Mesodermal cell (in vitro differentiated cells): Measurements from ENCODE around the gene PRDX1. TPM values are rescaled to one million over a fixed set of nuclear protein-coding genes. Genes with fewer than 3 reads are reported as not detected.

ENCODE experiments used
- H3K27ac ChIP-seq: 2 replicates; pipeline ENCODE4 v1.7.0; 2013; ENCODE audit warnings: mild to moderate bottlenecking, low read depth, low read length, moderate library complexity; ENCODE audit not compliant: severe bottlenecking
- H3K36me3 ChIP-seq: 2 replicates; pipeline ENCODE4 v1.7.1; 2013; ENCODE audit warnings: mild to moderate bottlenecking, low read length, moderate library complexity; ENCODE audit not compliant: control insufficient read depth, insufficient read depth
- H3K4me1 ChIP-seq: one replicate; pipeline ENCODE4 v1.7.1; 2013; ENCODE audit warnings: mild to moderate bottlenecking, low read length; ENCODE audit not compliant: insufficient read depth, control insufficient read depth, poor library complexity, severe bottlenecking
- H3K4me3 ChIP-seq: 2 replicates; pipeline ENCODE4 v1.7.0; 2013; ENCODE audit warnings: low read length, control low read depth, mild to moderate bottlenecking; ENCODE audit not compliant: insufficient read depth, poor library complexity, severe bottlenecking; ENCODE audit errors: extremely low read depth
- H3K9me3 ChIP-seq: 2 replicates; pipeline ENCODE4 v1.7.1; 2013; ENCODE audit warnings: mild to moderate bottlenecking, low read length, moderate library complexity; ENCODE audit not compliant: control insufficient read depth
- WGBS, 2 experiments: methylation state at CpG; one replicate each; pipeline ENCODE4 v1.1.5; 2013; ENCODE audit warnings: missing lambda C conversion rate in 2 of 2; ENCODE audit not compliant: insufficient coverage in 2 of 2; 5-methylcytosine and 5-hydroxymethylcytosine counted together
- polyA plus RNA-seq, 2 experiments: library from polyadenylated mRNA; stranded (reverse); fragments of 50-300 nt; gene quantifications; one replicate each; pipeline ENCODE4 v1.2.3, GENCODE V29; 2013

PRDX1 gene
- 773 TPM for polyA plus RNA-seq (2013, experiment 1 of 2)
- polyA plus RNA-seq (2013, experiment 2 of 2), result 711 TPM

- H3K9me3 ChIP-seq, result no peaks in the 10 kb centered on the region
- peaks cover 21% of the 10 kb centered on the region for H3K4me1 ChIP-seq
- peak within 1 kb of the TSS; percentile 100 for H3K4me3 ChIP-seq
- peaks cover 27% of the 10 kb centered on the region for H3K36me3 ChIP-seq
- H3K27ac ChIP-seq, result peak within 1 kb of the TSS; percentile 98
- WGBS, 2 experiments, result 3% methylated on average over 40 to 41 of the region's 72 CpGs
Observed at GRCh38 chr1:45521413-45522323, at the start of gene PRDX1. TSS of gene PRDX1 (minus strand) at chr1:45521884. CDS start at chr1:45519043, 2,841 bp downstream.

- no peaks in the 10 kb centered on the region for H3K9me3 ChIP-seq
- H3K4me3 ChIP-seq, result no peak overlapping the region
- 85 to 100% methylated on average over 3 of the region's 4 CpGs for WGBS, 2 experiments
- H3K36me3 ChIP-seq, result peaks cover 48% of the 10 kb centered on the region
- no peak overlapping the region for H3K27ac ChIP-seq
- no peaks in the 10 kb centered on the region for H3K4me1 ChIP-seq
Observed at GRCh38 chr1:45570631-45571030, 48.9 kb upstream of the PRDX1 start.

GRCh38 chr1:45569962-45570581, 48.4 kb upstream of the PRDX1 start:
- Histone ChIP-seq H3K4me3 (no peak overlapping the region), H3K27ac (no peak overlapping the region), H3K36me3 (peaks cover 50% of the 10 kb centered on the region), H3K9me3 (no peaks in the 10 kb centered on the region), H3K4me1 (no peaks in the 10 kb centered on the region)
- WGBS, 2 experiments, result 33 to 39% methylated on average over 7 of the region's 8 CpGs

GRCh38 chr1:45569571-45569961, 47.9 kb upstream of the PRDX1 start:
- Histone ChIP-seq H3K4me3 (no peak overlapping the region), H3K36me3 (peaks cover 51% of the 10 kb centered on the region), H3K27ac (no peak overlapping the region), H3K9me3 (no peaks in the 10 kb centered on the region), H3K4me1 (no peaks in the 10 kb centered on the region)
- WGBS, 2 experiments, result 98 to 100% methylated on average over 3 of the region's 4 CpGs

- WGBS, 2 experiments, result 90 to 95% methylated on average over 4 of the region's 4 CpGs
Observed at GRCh38 chr1:45568421-45568820, 46.7 kb upstream of the PRDX1 start.

GRCh38 chr1:45567911-45568310, 46.2 kb upstream of the PRDX1 start:
- no peak overlapping the region for H3K27ac ChIP-seq
- no peaks in the 10 kb centered on the region for H3K9me3 ChIP-seq
- H3K4me1 ChIP-seq, result no peaks in the 10 kb centered on the region
- WGBS, 2 experiments, result 90 to 93% methylated on average over 5 to 7 of the region's 7 CpGs
- peaks cover 66% of the 10 kb centered on the region for H3K36me3 ChIP-seq
- no peak overlapping the region for H3K4me3 ChIP-seq

More at GRCh38 chr1:45568421-45568820, 46.7 kb upstream of the PRDX1 start:
- Histone ChIP-seq H3K36me3 (peaks cover 61% of the 10 kb centered on the region), H3K9me3 (no peaks in the 10 kb centered on the region), H3K4me1 (no peaks in the 10 kb centered on the region), H3K4me3 (no peak overlapping the region), H3K27ac (no peak overlapping the region)

GRCh38 chr1:45566722-45567121, 45.0 kb upstream of the PRDX1 start:
- peaks cover 78% of the 10 kb centered on the region for H3K36me3 ChIP-seq
- H3K27ac ChIP-seq, result no peak overlapping the region
- 85 to 90% methylated on average over 5 of the region's 5 CpGs for WGBS, 2 experiments
- H3K4me1 ChIP-seq, result no peaks in the 10 kb centered on the region
- H3K9me3 ChIP-seq, result no peaks in the 10 kb centered on the region
- no peak overlapping the region for H3K4me3 ChIP-seq

- Histone ChIP-seq H3K4me1 (peaks cover 5% of the 10 kb centered on the region), H3K27ac (no peak overlapping the region), H3K36me3 (peaks cover 79% of the 10 kb centered on the region), H3K4me3 (no peak overlapping the region), H3K9me3 (no peaks in the 10 kb centered on the region)
- WGBS, 2 experiments, result 100% methylated on average over 2 of the region's 2 CpGs
Observed at GRCh38 chr1:45563843-45564242, 42.2 kb upstream of the PRDX1 start.

GRCh38 chr1:45557422-45557944, 35.8 kb upstream of the PRDX1 start:
- peaks cover 5% of the 10 kb centered on the region for H3K4me1 ChIP-seq
- H3K4me3 ChIP-seq, result no peak overlapping the region
- no peaks in the 10 kb centered on the region for H3K9me3 ChIP-seq
- 92 to 94% methylated on average over 3 of the region's 3 CpGs for WGBS, 2 experiments
- H3K36me3 ChIP-seq, result peaks cover 76% of the 10 kb centered on the region
- H3K27ac ChIP-seq, result no peak overlapping the region

GRCh38 chr1:45554198-45554597, 32.5 kb upstream of the PRDX1 start:
- Histone ChIP-seq H3K4me1 (peaks cover 5% of the 10 kb centered on the region), H3K27ac (no peak overlapping the region), H3K36me3 (peaks cover 57% of the 10 kb centered on the region), H3K9me3 (no peaks in the 10 kb centered on the region), H3K4me3 (no peak overlapping the region)
- 88 to 98% methylated on average over 3 to 5 of the region's 6 CpGs for WGBS, 2 experiments
